Smooth muscle cell (in vitro differentiated cells): ENCODE results near the gene MOCS1. TPM values are rescaled to one million over a fixed set of nuclear protein-coding genes. Genes with fewer than 3 reads are reported as not detected.

ENCODE experiments used
- DNase-seq: peaks from one replicate; lab custom pipeline; 2025; ENCODE audit not compliant: unreplicated experiment; lab: John Stamatoyannopoulos, UW
- H2AFZ ChIP-seq: fragments of 200-600 bp; sonication (generic); 2 replicates; pipeline ENCODE4 v1.6.0; 2016; ENCODE audit warnings: antibody characterized with exemption, low read depth, mild to moderate bottlenecking
- H3F3A ChIP-seq: fragments of 200-600 bp; sonication (generic); 2 replicates; pipeline ENCODE4 v1.6.0; 2017; ENCODE audit warnings: antibody characterized with exemption, low read depth
- H3K27ac ChIP-seq: fragments of 200-600 bp; sonication (generic); 2 replicates; pipeline ENCODE4 v1.5.1; 2016; ENCODE audit warnings: low read depth, mild to moderate bottlenecking
- H3K27me3 ChIP-seq: fragments of 200-600 bp; sonication (generic); 2 replicates; pipeline ENCODE4 v1.6.1; 2016; ENCODE audit warnings: low read depth, mild to moderate bottlenecking
- H3K36me3 ChIP-seq: fragments of 200-600 bp; sonication (generic); 2 replicates; pipeline ENCODE4 v1.5.1; 2016; ENCODE audit warnings: low read depth
- H3K4me1 ChIP-seq: fragments of 200-600 bp; sonication (generic); 2 replicates; pipeline ENCODE4 v1.5.1; 2016; ENCODE audit warnings: low read depth
- H3K4me2 ChIP-seq: fragments of 200-600 bp; sonication (generic); 2 replicates; pipeline ENCODE4 v1.6.0; 2016; ENCODE audit warnings: mild to moderate bottlenecking
- H3K4me3 ChIP-seq: fragments of 200-600 bp; sonication (generic); 2 replicates; pipeline ENCODE4 v1.5.1; 2016; ENCODE audit warnings: mild to moderate bottlenecking
- H3K79me2 ChIP-seq: fragments of 200-600 bp; sonication (generic); 2 replicates; pipeline ENCODE4 v1.6.0; 2016; ENCODE audit warnings: low read depth, mild to moderate bottlenecking
- H3K9ac ChIP-seq: fragments of 200-600 bp; sonication (generic); 2 replicates; pipeline ENCODE4 v1.6.0; 2016; ENCODE audit warnings: low read depth
- H3K9me3 ChIP-seq: fragments of 200-600 bp; sonication (generic); replicated peaks from 2 replicates; pipeline ENCODE4 v1.5.1; 2016; ENCODE audit warnings: low read depth
- H4K20me1 ChIP-seq: fragments of 200-600 bp; sonication (generic); 2 replicates; pipeline ENCODE4 v1.6.0; 2016; ENCODE audit warnings: low read depth
- CTCF ChIP-seq: fragments of 200-600 bp; sonication (generic); IDR thresholded peaks from 2 replicates; pipeline ENCODE4 v1.5.1; 2017; ENCODE audit warnings: borderline replicate concordance, mild to moderate bottlenecking, antibody characterized with exemption; ENCODE audit not compliant: insufficient read depth, poor library complexity, severe bottlenecking
- WGBS: methylation state at CpG from one replicate; pipeline ENCODE4 v1.1.7; 2016; ENCODE audit warnings: low lambda C conversion rate; 5-methylcytosine and 5-hydroxymethylcytosine counted together
- polyA plus RNA-seq: library from polyadenylated mRNA; unstranded; fragments of >200 nt; fragmentation: Nextera tagmentation; extraction: Ambion mirVana; gene quantifications from 2 replicates; pipeline ENCODE4 v1.2.1, GENCODE V29; 2016
- total RNA-seq: library from RNA; depleted of rRNA; stranded (reverse); fragments of >200 nt; gene quantifications from 2 replicates; pipeline ENCODE4 v1.2.3, GENCODE V29; 2014

The MOCS1 gene
- total and polyA plus RNA-seq, 2 experiments from 2014 or later: 7.7 to 12.1 TPM

GRCh38 chr6:39885691-39886090 lies 48.6 kb downstream of the MOCS1 start:
- H3F3A ChIP-seq: peaks cover 9% of the 10 kb centered on the region
- no peak overlapping the region for H3K9ac ChIP-seq
- H3K79me2 ChIP-seq: no peaks in the 10 kb centered on the region
- 95% methylated on average over 7 of the region's 7 CpGs for WGBS
- H3K4me3 ChIP-seq: no peak overlapping the region
- no peaks in the 10 kb centered on the region for H4K20me1 ChIP-seq
- no peaks in the 10 kb centered on the region for H3K27me3 ChIP-seq
- no peaks in the 10 kb centered on the region for H3K36me3 ChIP-seq
- TF ChIP-seq CTCF: no peak
- H3K27ac ChIP-seq: peak overlapping the region; percentile 68
- no peak for DNase-seq
- peaks cover 9% of the 10 kb centered on the region for H3K4me1 ChIP-seq
- no peaks in the 10 kb centered on the region for H3K9me3 ChIP-seq
- H3K4me2 ChIP-seq: no peak overlapping the region
- no peak overlapping the region for H2AFZ ChIP-seq

- Histone ChIP-seq H3K4me3 (no peak overlapping the region), H2AFZ (no peak overlapping the region), H3K36me3 (no peaks in the 10 kb centered on the region), H3K9me3 (no peaks in the 10 kb centered on the region), H3K9ac (no peak overlapping the region), H3K27me3 (no peaks in the 10 kb centered on the region), H3K27ac (peak overlapping the region; percentile 68), H3K4me2 (no peak overlapping the region), H4K20me1 (no peaks in the 10 kb centered on the region), H3F3A (peaks cover 9% of the 10 kb centered on the region), H3K79me2 (no peaks in the 10 kb centered on the region), H3K4me1 (peaks cover 9% of the 10 kb centered on the region)
- 53% methylated on average over 5 of the region's 5 CpGs for WGBS
- DNase-seq: no peak
- no peak for TF ChIP-seq CTCF
Measured at GRCh38 chr6:39884696-39885095, 49.6 kb downstream of the MOCS1 start.

GRCh38 chr6:39882531-39882899 lies 51.7 kb downstream of the MOCS1 start:
- H4K20me1 ChIP-seq: no peaks in the 10 kb centered on the region
- no peak overlapping the region for H3K4me3 ChIP-seq
- peaks cover 5% of the 10 kb centered on the region for H3K4me1 ChIP-seq
- H3K36me3 ChIP-seq: no peaks in the 10 kb centered on the region
- H3K9me3 ChIP-seq: no peaks in the 10 kb centered on the region
- WGBS: 22% methylated on average over 8 of the region's 8 CpGs
- H3K27ac ChIP-seq: peak overlapping the region; percentile 78
- no peak overlapping the region for H3K9ac ChIP-seq
- no peaks in the 10 kb centered on the region for H3K79me2 ChIP-seq
- no peaks in the 10 kb centered on the region for H3K27me3 ChIP-seq
- no peak for TF ChIP-seq CTCF
- peaks cover 9% of the 10 kb centered on the region for H3F3A ChIP-seq
- no peak overlapping the region for H2AFZ ChIP-seq
- H3K4me2 ChIP-seq: peak overlapping the region; percentile 72
- DNase-seq: no peak

GRCh38 chr6:39881851-39882530 lies 52.3 kb downstream of the MOCS1 start:
- no peak overlapping the region for H2AFZ ChIP-seq
- H3K4me3 ChIP-seq: no peak overlapping the region

More at GRCh38 chr6:39881851-39882530, 52.3 kb downstream of the MOCS1 start:
- H3K36me3 ChIP-seq: no peaks in the 10 kb centered on the region
- H3K9ac ChIP-seq: peak overlapping the region; percentile 14
- no peaks in the 10 kb centered on the region for H3K79me2 ChIP-seq
- TF ChIP-seq CTCF: no peak
- H3K27me3 ChIP-seq: no peaks in the 10 kb centered on the region
- no peak for DNase-seq
- H3K4me1 ChIP-seq: no peaks in the 10 kb centered on the region
- no peaks in the 10 kb centered on the region for H4K20me1 ChIP-seq
- H3K27ac ChIP-seq: peak overlapping the region; percentile 78
- no peaks in the 10 kb centered on the region for H3K9me3 ChIP-seq
- peak overlapping the region; percentile 72 for H3K4me2 ChIP-seq
- peaks cover 5% of the 10 kb centered on the region for H3F3A ChIP-seq
- 66% methylated on average over 16 of the region's 16 CpGs for WGBS
